Measurements from ENCODE around the gene SNCAIP.

- no peak for TF ChIP-seq POLR2AphosphoS5 (IDR thresholded peaks at IDR 0.05)
- no peak for TF ChIP-seq CTCF (IDR thresholded peaks at IDR 0.05)
- TF ChIP-seq EP300 (IDR thresholded peaks at IDR 0.05; ENCODE audit: low read depth): no peak
- TF ChIP-seq POLR2A (IDR thresholded peaks at IDR 0.05): no peak
These were observed 78.1 kb downstream of the SNCAIP start for GRCh38 chr5:122390154-122390553.

All from transverse colon (tissue), 4 donors.